CD14-positive monocyte (primary cell): ENCODE measurements around the gene PDLIM7. TPM values are rescaled to one million over a fixed set of nuclear protein-coding genes. Genes with fewer than 3 reads are reported as not detected.

Experiments
- DNase-seq, 3 donors: peaks; one replicate each; pipeline ENCODE4 v3.0.0-alpha.2; 2011 to 2022
- H2AFZ ChIP-seq: 2 replicates; pipeline ENCODE4 v1.6.0; 2012; ENCODE audit warnings: mild to moderate bottlenecking, low read depth, low read length, inconsistent platforms; ENCODE audit not compliant: insufficient read depth, poor library complexity, severe bottlenecking
- H3K27ac ChIP-seq, 2 donors: 1 replicate in 1 of 2; 2 replicates in 1 of 2; pipeline ENCODE4 v1.5.1; 2012 to 2013; ENCODE audit warnings: low read length in 2 of 2, control low read depth in 1 of 2, inconsistent platforms in 1 of 2, low read depth in 1 of 2, mild to moderate bottlenecking in 1 of 2
- H3K27me3 ChIP-seq, 2 donors: one replicate each; pipeline versions ENCODE4 v1.6.0 to v1.6.1; 2011 to 2013; ENCODE audit warnings: low read length in 2 of 2; ENCODE audit not compliant: control insufficient read depth in 2 of 2, insufficient read depth in 2 of 2
- H3K36me3 ChIP-seq, 2 donors: replicated peaks in 1 of 2; 1 replicate in 1 of 2; 2 replicates in 1 of 2; pipeline versions ENCODE4 v1.5.1 to v1.6.1; 2012 to 2013; ENCODE audit warnings: low read length in 2 of 2, control low read depth in 1 of 2, inconsistent platforms in 1 of 2, mild to moderate bottlenecking in 1 of 2; ENCODE audit not compliant: insufficient read depth in 2 of 2, control insufficient read depth in 1 of 2
- H3K4me1 ChIP-seq, 2 donors: 1 replicate in 1 of 2; 2 replicates in 1 of 2; pipeline versions ENCODE4 v1.5.1 to v1.6.1; 2012 to 2013; ENCODE audit warnings: low read length in 2 of 2, control low read depth in 1 of 2, inconsistent platforms in 1 of 2, mild to moderate bottlenecking in 1 of 2, moderate library complexity in 1 of 2; ENCODE audit not compliant: insufficient read depth in 2 of 2, control insufficient read depth in 1 of 2
- H3K4me2 ChIP-seq: replicated peaks from 2 replicates; pipeline ENCODE3; 2012; ENCODE audit warnings: low read length, moderate library complexity, mild to moderate bottlenecking; ENCODE audit not compliant: poor library complexity, severe bottlenecking; ENCODE audit errors: extremely low read depth
- H3K4me3 ChIP-seq, 3 experiments: fragments of 200-600 bp in 1 of 3; sonication (generic) in 1 of 3; replicated peaks in 1 of 3; 1 replicate in 2 of 3; 2 replicates in 1 of 3; pipeline ENCODE4 v1.5.1; 2011 to 2013; ENCODE audit warnings: low read length in 3 of 3, mild to moderate bottlenecking in 3 of 3, control low read depth in 2 of 3, low read depth in 2 of 3, inconsistent platforms in 1 of 3, moderate library complexity in 1 of 3
- H3K79me2 ChIP-seq: 2 replicates; pipeline ENCODE4 v1.6.0; 2012; ENCODE audit warnings: mild to moderate bottlenecking, control low read depth, inconsistent platforms, low read length, moderate library complexity; ENCODE audit not compliant: insufficient read depth
- H3K9ac ChIP-seq: 2 replicates; pipeline ENCODE4 v1.6.0; 2017; ENCODE audit warnings: low read length, mild to moderate bottlenecking; ENCODE audit not compliant: insufficient read depth, poor library complexity, severe bottlenecking
- H3K9me3 ChIP-seq, 2 donors: replicated peaks in 1 of 2; 1 replicate in 1 of 2; 2 replicates in 1 of 2; pipeline versions ENCODE4 v1.5.1 to v1.6.1; 2012 to 2013; ENCODE audit warnings: low read length in 2 of 2, control low read depth in 1 of 2; ENCODE audit not compliant: control insufficient read depth in 1 of 2, insufficient read depth in 1 of 2
- H4K20me1 ChIP-seq: 2 replicates; pipeline ENCODE4 v1.6.0; 2012; ENCODE audit warnings: mild to moderate bottlenecking, low read length, control low read depth, moderate library complexity; ENCODE audit not compliant: insufficient read depth
- H3K27ac Mint-ChIP-seq, 7 donors: one replicate each; pipeline ENCODE4 v1.8.0; 2020; ENCODE audit warnings: mild to moderate bottlenecking in 7 of 7, mixed read lengths in 7 of 7, moderate library complexity in 6 of 7, inconsistent platforms in 2 of 7
- H3K27me3 Mint-ChIP-seq, 3 donors: one replicate each; pipeline ENCODE4 v1.8.0; 2021 to 2022; ENCODE audit warnings: low read depth in 3 of 3, mild to moderate bottlenecking in 3 of 3, mixed read lengths in 3 of 3, moderate library complexity in 3 of 3, inconsistent platforms in 1 of 3
- H3K36me3 Mint-ChIP-seq, 2 donors: one replicate each; pipeline ENCODE4 v1.8.0; 2020; ENCODE audit warnings: mixed read lengths in 2 of 2, inconsistent platforms in 1 of 2, mild to moderate bottlenecking in 1 of 2
- H3K4me1 Mint-ChIP-seq: one replicate; pipeline ENCODE4 v1.8.0; 2020; ENCODE audit warnings: mild to moderate bottlenecking, mixed read lengths
- H3K4me3 Mint-ChIP-seq, 2 donors: one replicate each; pipeline ENCODE4 v1.8.0; 2020; ENCODE audit warnings: mild to moderate bottlenecking in 2 of 2, mixed read lengths in 2 of 2, moderate library complexity in 1 of 2
- H3K9me3 Mint-ChIP-seq, 7 donors: one replicate each; pipeline ENCODE4 v1.8.0; 2020 to 2022; ENCODE audit warnings: mixed read lengths in 7 of 7, mild to moderate bottlenecking in 6 of 7, moderate library complexity in 6 of 7, inconsistent platforms in 2 of 7
- WGBS: methylation state at CpG from one replicate; pipeline ENCODE4 v1.1.5; 2013; ENCODE audit warnings: missing lambda C conversion rate; ENCODE audit not compliant: insufficient coverage; 5-methylcytosine and 5-hydroxymethylcytosine counted together
- intact Hi-C, 2 donors: fragments of 100-400 bp; cut with micrococcal nuclease; formaldehyde crosslinking; loops; one replicate each; pipeline versions ENCODE4 v1.15.0 to v1.15.1; 2023
- polyA plus RNA-seq, 3 donors: library from polyadenylated mRNA; depleted of rRNA in 1 of 3; unstranded in 2 of 3; stranded (reverse) in 1 of 3; fragments of 300-500 nt in 2 of 3; fragments of >200 nt in 1 of 3; fragmentation: Illumina TruSeq in 2 of 3; gene quantifications; 1 replicate in 2 of 3; 2 replicates in 1 of 3; pipeline ENCODE4 v1.2.3, GENCODE V29; 2012 to 2021
- TF ChIP-seq, protein P1 (sequence below): fragments of 200-600 bp; IDR thresholded peaks from one replicate; pipeline ENCODE4 v1.8.0; 2022; ENCODE audit warnings: antibody characterized with exemption, mild to moderate bottlenecking

Gene PDLIM7
- polyA plus RNA-seq, 3 donors, result 21.6 to 126 (median 27.2) TPM

GRCh38 chr5:177489119-177489716, 8.2 kb downstream of the PDLIM7 start:
- peaks cover 9 to 14% (median 13%) of the 10 kb centered on the region in 3 donors for H3K27me3 Mint-ChIP-seq
- H3K4me3 Mint-ChIP-seq, result no peak overlapping the region
- Histone ChIP-seq H3K27ac (no peak overlapping the region), H3K4me3 (no peak overlapping the region), H3K27me3 (peaks cover 0 to 3% of the 10 kb centered on the region in 2 donors), H3K4me1 (peaks cover 29 to 36% of the 10 kb centered on the region in 2 donors), H3K79me2 (peaks cover 11% of the 10 kb centered on the region), H4K20me1 (peaks cover 36% of the 10 kb centered on the region), H3K36me3 (peaks cover 46 to 79% of the 10 kb centered on the region in 2 donors), H2AFZ (no peak overlapping the region), H3K9ac (no peak overlapping the region), H3K9me3 (no peaks in the 10 kb centered on the region), H3K4me2 (no peak overlapping the region)
- H3K27ac Mint-ChIP-seq, result no peak overlapping the region
- H3K9me3 Mint-ChIP-seq, result peaks cover 0 to 6% (median 1%) of the 10 kb centered on the region in 7 donors
- TF ChIP-seq, protein P1, sequence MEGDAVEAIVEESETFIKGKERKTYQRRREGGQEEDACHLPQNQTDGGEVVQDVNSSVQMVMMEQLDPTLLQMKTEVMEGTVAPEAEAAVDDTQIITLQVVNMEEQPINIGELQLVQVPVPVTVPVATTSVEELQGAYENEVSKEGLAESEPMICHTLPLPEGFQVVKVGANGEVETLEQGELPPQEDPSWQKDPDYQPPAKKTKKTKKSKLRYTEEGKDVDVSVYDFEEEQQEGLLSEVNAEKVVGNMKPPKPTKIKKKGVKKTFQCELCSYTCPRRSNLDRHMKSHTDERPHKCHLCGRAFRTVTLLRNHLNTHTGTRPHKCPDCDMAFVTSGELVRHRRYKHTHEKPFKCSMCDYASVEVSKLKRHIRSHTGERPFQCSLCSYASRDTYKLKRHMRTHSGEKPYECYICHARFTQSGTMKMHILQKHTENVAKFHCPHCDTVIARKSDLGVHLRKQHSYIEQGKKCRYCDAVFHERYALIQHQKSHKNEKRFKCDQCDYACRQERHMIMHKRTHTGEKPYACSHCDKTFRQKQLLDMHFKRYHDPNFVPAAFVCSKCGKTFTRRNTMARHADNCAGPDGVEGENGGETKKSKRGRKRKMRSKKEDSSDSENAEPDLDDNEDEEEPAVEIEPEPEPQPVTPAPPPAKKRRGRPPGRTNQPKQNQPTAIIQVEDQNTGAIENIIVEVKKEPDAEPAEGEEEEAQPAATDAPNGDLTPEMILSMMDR, result no peak
- DNase-seq, result no peak
- H3K36me3 Mint-ChIP-seq, result peaks cover 75 to 88% of the 10 kb centered on the region in 2 donors
- H3K4me1 Mint-ChIP-seq, result peaks cover 32% of the 10 kb centered on the region
- intact Hi-C loops, result no loop called here
- 82% methylated on average over 13 of the region's 26 CpGs for WGBS

- Mint-ChIP-seq H3K27me3 (peaks cover 13 to 19% (median 14%) of the 10 kb centered on the region in 3 donors), H3K36me3 (peaks cover 84 to 96% of the 10 kb centered on the region in 2 donors), H3K4me3 (no peak overlapping the region), H3K27ac (no peak overlapping the region), H3K9me3 (peaks cover 0 to 10% (median 1%) of the 10 kb centered on the region in 7 donors), H3K4me1 (peaks cover 20% of the 10 kb centered on the region)
- Histone ChIP-seq H3K27ac (no peak overlapping the region), H3K9ac (no peak overlapping the region), H3K4me3 (no peak overlapping the region), H2AFZ (no peak overlapping the region), H4K20me1 (peaks cover 48% of the 10 kb centered on the region), H3K9me3 (no peaks in the 10 kb centered on the region), H3K27me3 (peaks cover 0 to 3% of the 10 kb centered on the region in 2 donors), H3K79me2 (peaks cover 6% of the 10 kb centered on the region), H3K4me1 (peaks cover 17 to 23% of the 10 kb centered on the region in 2 donors), H3K4me2 (no peak overlapping the region), H3K36me3 (peaks cover 56 to 92% of the 10 kb centered on the region in 2 donors)
- TF ChIP-seq, protein P1, result no peak
- no peak for DNase-seq
- WGBS, result 90% methylated on average over 7 of the region's 15 CpGs
- intact Hi-C loops, result no loop called here
These were observed 9.4 kb downstream of the PDLIM7 start for GRCh38 chr5:177487975-177488374.
